ENCODE measurements around the gene CKM.

The CKM gene

DNA sequence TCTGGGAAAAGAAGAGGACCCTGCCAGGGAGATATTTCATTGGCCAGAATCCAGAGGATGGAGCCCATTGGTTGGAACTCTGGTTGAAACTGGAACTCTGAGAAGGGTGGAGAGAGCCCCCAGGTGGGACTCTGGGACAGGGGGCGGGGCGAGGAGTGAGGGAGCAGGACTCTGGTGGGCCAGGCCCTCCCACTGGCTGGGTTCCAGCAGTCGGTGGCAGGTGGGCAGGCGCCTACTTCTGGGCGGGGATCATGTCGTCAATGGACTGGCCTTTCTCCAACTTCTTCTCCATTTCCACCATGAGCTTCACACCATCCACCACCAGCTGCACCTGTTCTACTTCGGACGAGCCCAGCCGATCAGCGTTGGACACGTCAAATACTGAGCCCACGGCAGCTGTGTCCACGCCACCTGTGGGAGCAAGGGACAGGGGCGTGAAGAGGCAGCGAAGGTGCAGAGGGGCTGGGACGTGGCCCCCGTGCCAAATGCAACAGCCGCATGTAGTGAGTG is 16.1 kb downstream of the CKM start:
- Histone ChIP-seq H3K4me1 (ENCODE audit: control insufficient read depth in 5 of 5, insufficient read depth in 5 of 5, low read length in 5 of 5) (peaks cover 0 to 4% (median 0%) of the 10 kb centered on the region in 5 donors), H3K9me3 (ENCODE audit: control insufficient read depth in 5 of 5, low read length in 5 of 5) (peaks cover 0 to 5% (median 0%) of the 10 kb centered on the region in 5 donors), H3K36me3 (ENCODE audit: control insufficient read depth in 5 of 5, insufficient read depth in 5 of 5, low read length in 5 of 5) (peaks cover 0 to 14% (median 10%) of the 10 kb centered on the region in 5 donors), H3K27me3 (ENCODE audit: control insufficient read depth in 5 of 5, insufficient read depth in 4 of 5, low read length in 5 of 5) (peaks cover 0 to 6% (median under 1%) of the 10 kb centered on the region in 5 donors), H3K27ac (ENCODE audit: low read depth, low read length) (no peak overlapping the region), H3K9ac (ENCODE audit: low read length in 5 of 5) (no peak overlapping the region), H3K4me3 (ENCODE audit: low read depth in 1 of 5, low read length in 5 of 5) (no peak overlapping the region)

DNA sequence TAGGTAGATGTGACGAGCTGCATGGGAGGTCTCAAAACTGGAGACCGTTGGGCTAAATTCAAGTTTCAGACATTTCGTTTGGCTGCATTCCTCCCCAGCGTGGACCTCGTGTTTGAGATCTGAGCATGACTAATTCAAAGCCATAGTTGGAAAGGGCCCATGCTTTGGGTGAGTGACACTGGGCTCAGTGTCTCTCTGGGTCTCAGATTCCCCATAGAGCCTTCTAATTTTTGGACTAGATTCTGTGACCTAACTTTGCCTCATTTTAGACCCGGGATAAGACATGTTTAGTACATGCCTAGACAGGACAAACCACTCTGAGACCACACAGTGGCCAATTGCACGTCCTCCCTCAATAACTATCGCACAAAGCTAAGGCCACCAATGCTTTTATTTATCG is 16.6 kb downstream of the CKM start:
- Histone ChIP-seq H3K9me3 (ENCODE audit: control insufficient read depth in 5 of 5, low read length in 5 of 5) (peaks cover 0 to 5% (median 0%) of the 10 kb centered on the region in 5 donors), H3K27me3 (ENCODE audit: control insufficient read depth in 5 of 5, insufficient read depth in 4 of 5, low read length in 5 of 5) (peaks cover 0 to 6% (median 0%) of the 10 kb centered on the region in 5 donors), H3K36me3 (ENCODE audit: control insufficient read depth in 5 of 5, insufficient read depth in 5 of 5, low read length in 5 of 5) (peaks cover 0 to 15% (median 10%) of the 10 kb centered on the region in 5 donors), H3K9ac (ENCODE audit: low read length in 5 of 5) (no peak overlapping the region), H3K4me1 (ENCODE audit: control insufficient read depth in 5 of 5, insufficient read depth in 5 of 5, low read length in 5 of 5) (peaks cover 0 to 4% (median 0%) of the 10 kb centered on the region in 5 donors), H3K27ac (ENCODE audit: low read depth, low read length) (no peak overlapping the region), H3K4me3 (ENCODE audit: low read depth in 1 of 5, low read length in 5 of 5) (no peak overlapping the region)

DNA sequence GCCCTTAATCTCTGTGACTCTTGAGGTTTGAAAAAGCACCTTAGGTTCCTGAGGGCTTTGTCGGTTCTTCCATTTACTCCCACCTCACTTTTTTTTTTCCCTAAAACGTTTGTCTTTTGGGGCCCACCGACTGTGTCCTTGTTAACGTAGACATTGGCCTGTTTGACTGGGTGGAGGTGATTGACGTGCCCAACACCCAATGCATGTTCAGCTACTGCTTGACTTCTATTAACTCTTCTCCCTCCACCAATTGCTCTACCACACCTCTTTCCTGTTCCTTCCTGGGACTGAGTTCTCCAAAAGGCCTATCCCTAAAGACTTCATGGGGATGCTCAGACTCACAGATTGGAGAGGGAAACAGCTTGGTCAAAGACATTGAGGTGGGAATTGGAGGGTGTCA is 17.3 kb downstream of the CKM start:
- no peak overlapping the region for H3K4me3 ChIP-seq (ENCODE audit: low read depth in 1 of 5, low read length in 5 of 5)
- peaks cover 0 to 6% (median 0%) of the 10 kb centered on the region in 5 donors for H3K27me3 ChIP-seq (ENCODE audit: control insufficient read depth in 5 of 5, insufficient read depth in 4 of 5, low read length in 5 of 5)
- peaks cover 0 to 5% (median 0%) of the 10 kb centered on the region in 5 donors for H3K9me3 ChIP-seq (ENCODE audit: control insufficient read depth in 5 of 5, low read length in 5 of 5)
- peaks cover 0 to 4% (median 0%) of the 10 kb centered on the region in 5 donors for H3K4me1 ChIP-seq (ENCODE audit: control insufficient read depth in 5 of 5, insufficient read depth in 5 of 5, low read length in 5 of 5)
- H3K36me3 ChIP-seq (ENCODE audit: control insufficient read depth in 5 of 5, insufficient read depth in 5 of 5, low read length in 5 of 5), result peaks cover 0 to 21% (median 15%) of the 10 kb centered on the region in 5 donors
- H3K27ac ChIP-seq (ENCODE audit: low read depth, low read length), result no peak overlapping the region
- H3K9ac ChIP-seq (ENCODE audit: low read length in 5 of 5), result no peak overlapping the region

DNA sequence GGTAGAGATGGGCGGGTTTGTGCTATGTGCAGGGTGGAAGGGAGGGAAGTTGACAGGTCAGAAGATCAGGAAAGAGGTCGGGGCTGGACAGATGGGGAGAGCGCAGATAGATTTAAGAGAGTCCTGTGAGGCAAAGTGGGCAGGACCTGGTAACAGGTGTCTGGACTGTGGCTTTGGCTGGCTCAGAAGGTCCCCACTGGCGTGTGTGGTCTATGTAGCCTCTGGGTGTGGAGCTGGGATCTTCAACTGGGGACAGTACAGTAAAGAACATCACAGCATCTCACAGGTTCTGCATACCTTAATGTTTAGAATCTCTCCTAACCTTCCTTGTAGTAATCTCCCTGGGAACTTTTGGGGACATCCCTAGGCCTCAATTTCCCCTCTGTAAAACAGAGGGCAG is 17.7 kb downstream of the CKM start:
- Histone ChIP-seq H3K27ac (ENCODE audit: low read depth, low read length) (no peak overlapping the region), H3K27me3 (ENCODE audit: control insufficient read depth in 5 of 5, insufficient read depth in 4 of 5, low read length in 5 of 5) (peaks cover 0 to 6% (median 0%) of the 10 kb centered on the region in 5 donors), H3K4me3 (ENCODE audit: low read depth in 1 of 5, low read length in 5 of 5) (no peak overlapping the region), H3K9me3 (ENCODE audit: control insufficient read depth in 5 of 5, low read length in 5 of 5) (peaks cover 0 to 5% (median 0%) of the 10 kb centered on the region in 5 donors), H3K4me1 (ENCODE audit: control insufficient read depth in 5 of 5, insufficient read depth in 5 of 5, low read length in 5 of 5) (peaks cover 0 to 4% (median 0%) of the 10 kb centered on the region in 5 donors), H3K36me3 (ENCODE audit: control insufficient read depth in 5 of 5, insufficient read depth in 5 of 5, low read length in 5 of 5) (peaks cover 0 to 23% (median 15%) of the 10 kb centered on the region in 5 donors), H3K9ac (ENCODE audit: low read length in 5 of 5) (no peak overlapping the region)

DNA sequence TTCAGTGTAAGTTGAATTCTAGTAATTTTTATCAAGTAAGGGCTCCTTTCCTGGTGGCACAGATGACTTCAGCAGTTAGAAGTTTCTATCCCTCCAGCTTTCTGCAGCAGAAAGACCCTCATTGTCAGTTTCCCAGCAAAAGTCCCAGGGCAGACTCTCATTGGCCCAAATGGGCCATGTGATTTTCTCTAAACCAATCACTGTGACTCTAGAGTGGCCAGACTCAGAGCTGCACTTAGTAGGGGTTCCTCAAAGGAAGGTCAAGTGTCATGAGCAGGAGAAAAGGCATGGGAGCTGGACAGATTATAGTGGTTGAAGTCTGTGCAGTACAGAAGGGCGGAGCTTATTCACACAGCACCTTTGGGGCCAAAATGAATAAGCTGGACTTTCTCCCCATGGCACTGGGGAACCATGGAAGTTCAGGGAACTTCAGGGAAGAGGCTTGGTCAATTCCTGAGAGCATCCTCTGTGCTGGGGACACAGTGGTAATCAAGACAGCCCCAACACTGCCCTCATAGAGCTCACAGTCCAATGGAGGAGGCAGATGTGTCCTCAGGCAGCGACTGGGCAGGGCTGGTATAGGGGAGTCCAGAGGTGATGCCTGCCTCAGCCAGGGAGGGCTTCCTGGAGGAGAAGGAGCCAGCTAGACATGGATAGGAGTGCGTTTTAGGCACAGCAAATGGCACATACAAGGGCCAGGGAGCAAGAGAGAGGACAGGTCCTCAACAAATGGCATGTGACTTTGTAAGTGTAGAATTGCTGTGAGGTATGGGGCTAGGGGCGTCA is 18.3 kb downstream of the CKM start:
- Histone ChIP-seq H3K27ac (ENCODE audit: low read depth, low read length) (no peak overlapping the region), H3K27me3 (ENCODE audit: control insufficient read depth in 5 of 5, insufficient read depth in 4 of 5, low read length in 5 of 5) (peaks cover 0 to 6% (median 0%) of the 10 kb centered on the region in 5 donors), H3K9me3 (ENCODE audit: control insufficient read depth in 5 of 5, low read length in 5 of 5) (peaks cover 0 to 5% (median 0%) of the 10 kb centered on the region in 5 donors), H3K9ac (ENCODE audit: low read length in 5 of 5) (no peak overlapping the region), H3K4me3 (ENCODE audit: low read depth in 1 of 5, low read length in 5 of 5) (no peak overlapping the region), H3K36me3 (ENCODE audit: control insufficient read depth in 5 of 5, insufficient read depth in 5 of 5, low read length in 5 of 5) (peaks cover 0 to 30% (median 20%) of the 10 kb centered on the region in 5 donors), H3K4me1 (ENCODE audit: control insufficient read depth in 5 of 5, insufficient read depth in 5 of 5, low read length in 5 of 5) (peaks cover 0 to 4% (median 0%) of the 10 kb centered on the region in 5 donors)

DNA sequence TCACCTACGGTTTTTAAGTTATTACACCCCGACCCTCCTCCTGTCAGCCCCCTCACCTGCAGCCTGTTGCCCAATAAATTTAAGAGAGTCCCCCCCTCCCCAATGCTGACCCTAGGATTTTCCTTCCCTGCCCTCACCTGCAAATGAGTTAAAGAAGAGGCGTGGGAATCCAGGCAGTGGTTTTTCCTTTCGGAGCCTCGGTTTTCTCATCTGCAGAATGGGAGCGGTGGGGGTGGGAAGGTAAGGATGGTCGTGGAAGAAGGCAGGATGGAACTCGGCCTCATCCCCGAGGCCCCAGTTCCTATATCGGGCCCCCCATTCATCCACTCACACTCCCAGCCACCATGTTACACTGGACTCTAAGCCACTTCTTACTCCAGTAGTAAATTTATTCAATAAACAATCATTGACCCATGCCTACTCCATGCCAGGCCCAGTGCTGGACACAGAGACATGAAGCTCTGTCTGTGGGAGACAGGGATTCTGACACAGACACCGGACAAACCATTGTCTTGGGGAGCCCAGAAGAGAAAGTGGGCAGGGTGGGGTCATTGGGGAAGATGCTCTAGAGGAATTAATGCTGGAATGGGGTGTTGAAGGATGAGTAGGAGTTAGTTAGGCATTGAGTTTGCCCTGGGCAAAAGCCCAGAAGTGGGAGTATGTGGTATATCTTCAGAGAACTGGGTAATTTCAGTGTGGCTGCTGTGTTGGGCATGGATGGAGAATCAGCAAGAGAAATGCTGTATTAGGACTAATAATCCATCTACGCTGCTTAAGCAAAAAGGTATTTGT is 19.2 kb downstream of the CKM start:
- H3K27ac ChIP-seq (ENCODE audit: low read depth, low read length), result no peak overlapping the region
- peaks cover 0 to 37% (median 26%) of the 10 kb centered on the region in 5 donors for H3K36me3 ChIP-seq (ENCODE audit: control insufficient read depth in 5 of 5, insufficient read depth in 5 of 5, low read length in 5 of 5)
- peaks cover 0 to 4% (median 0%) of the 10 kb centered on the region in 5 donors for H3K4me1 ChIP-seq (ENCODE audit: control insufficient read depth in 5 of 5, insufficient read depth in 5 of 5, low read length in 5 of 5)
- H3K27me3 ChIP-seq (ENCODE audit: control insufficient read depth in 5 of 5, insufficient read depth in 4 of 5, low read length in 5 of 5), result peaks cover 0 to 5% (median 0%) of the 10 kb centered on the region in 5 donors
- peaks cover 0 to 5% (median 0%) of the 10 kb centered on the region in 5 donors for H3K9me3 ChIP-seq (ENCODE audit: control insufficient read depth in 5 of 5, low read length in 5 of 5)
- H3K4me3 ChIP-seq (ENCODE audit: low read depth in 1 of 5, low read length in 5 of 5), result no peak overlapping the region
- no peak overlapping the region for H3K9ac ChIP-seq (ENCODE audit: low read length in 5 of 5)

DNA sequence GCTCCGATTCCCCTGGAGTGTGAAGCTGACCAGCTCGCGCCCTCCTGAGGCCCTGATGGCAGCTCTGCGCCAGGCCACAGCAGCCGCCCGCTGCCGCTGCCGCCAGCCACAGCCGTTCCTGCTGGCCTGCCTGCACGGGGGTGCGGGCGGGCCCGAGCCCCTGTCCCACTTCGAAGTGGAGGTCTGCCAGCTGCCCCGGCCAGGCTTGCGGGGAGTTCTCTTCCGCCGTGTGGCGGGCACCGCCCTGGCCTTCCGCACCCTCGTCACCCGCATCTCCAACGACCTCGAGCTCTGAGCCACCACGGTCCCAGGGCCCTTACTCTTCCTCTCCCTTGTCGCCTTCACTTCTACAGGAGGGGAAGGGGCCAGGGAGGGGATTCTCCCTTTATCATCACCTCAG is 20.3 kb downstream of the CKM start:
- Histone ChIP-seq H3K4me3 (ENCODE audit: low read depth in 1 of 5, low read length in 5 of 5) (no peak overlapping the region), H3K9ac (ENCODE audit: low read length in 5 of 5) (no peak overlapping the region), H3K27ac (ENCODE audit: low read depth, low read length) (no peak overlapping the region), H3K9me3 (ENCODE audit: control insufficient read depth in 5 of 5, low read length in 5 of 5) (peaks cover 0 to 5% (median 0%) of the 10 kb centered on the region in 5 donors), H3K36me3 (ENCODE audit: control insufficient read depth in 5 of 5, insufficient read depth in 5 of 5, low read length in 5 of 5) (peaks cover 0 to 45% (median 33%) of the 10 kb centered on the region in 5 donors), H3K27me3 (ENCODE audit: control insufficient read depth in 5 of 5, insufficient read depth in 4 of 5, low read length in 5 of 5) (peaks cover 0 to 3% (median 0%) of the 10 kb centered on the region in 5 donors), H3K4me1 (ENCODE audit: control insufficient read depth in 5 of 5, insufficient read depth in 5 of 5, low read length in 5 of 5) (peaks cover 0 to 4% (median 0%) of the 10 kb centered on the region in 5 donors)

DNA sequence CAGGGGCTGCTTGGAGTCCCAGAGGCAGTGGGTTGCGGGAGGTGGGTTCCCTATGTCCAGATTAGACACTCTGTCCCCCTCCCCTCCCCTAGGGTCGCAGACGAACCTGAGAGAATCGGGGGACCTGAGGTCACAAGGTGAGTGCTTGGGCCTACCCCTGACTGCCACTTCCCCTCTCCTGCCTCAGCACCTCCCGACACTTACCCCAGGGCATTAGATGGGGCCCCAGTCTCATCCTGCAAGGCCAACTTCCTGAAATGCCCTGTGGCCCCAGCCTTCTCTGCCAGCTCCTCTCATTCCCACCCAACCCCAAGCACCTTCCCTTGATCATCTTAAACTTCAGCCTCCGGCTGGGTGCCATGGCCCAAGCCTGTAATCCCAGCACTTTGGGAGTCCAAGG is 23.0 kb downstream of the CKM start:
- Histone ChIP-seq H3K36me3 (ENCODE audit: control insufficient read depth in 5 of 5, insufficient read depth in 5 of 5, low read length in 5 of 5) (peaks cover 2 to 65% (median 40%) of the 10 kb centered on the region in 5 donors), H3K27ac (ENCODE audit: low read depth, low read length) (no peak overlapping the region), H3K27me3 (ENCODE audit: control insufficient read depth in 5 of 5, insufficient read depth in 4 of 5, low read length in 5 of 5) (no peaks in the 10 kb centered on the region), H3K9me3 (ENCODE audit: control insufficient read depth in 5 of 5, low read length in 5 of 5) (peaks cover 0 to 5% (median 0%) of the 10 kb centered on the region in 5 donors), H3K4me3 (ENCODE audit: low read depth in 1 of 5, low read length in 5 of 5) (no peak overlapping the region), H3K9ac (ENCODE audit: low read length in 5 of 5) (no peak overlapping the region), H3K4me1 (ENCODE audit: control insufficient read depth in 5 of 5, insufficient read depth in 5 of 5, low read length in 5 of 5) (peaks cover 0 to 2% (median 0%) of the 10 kb centered on the region in 5 donors)

DNA sequence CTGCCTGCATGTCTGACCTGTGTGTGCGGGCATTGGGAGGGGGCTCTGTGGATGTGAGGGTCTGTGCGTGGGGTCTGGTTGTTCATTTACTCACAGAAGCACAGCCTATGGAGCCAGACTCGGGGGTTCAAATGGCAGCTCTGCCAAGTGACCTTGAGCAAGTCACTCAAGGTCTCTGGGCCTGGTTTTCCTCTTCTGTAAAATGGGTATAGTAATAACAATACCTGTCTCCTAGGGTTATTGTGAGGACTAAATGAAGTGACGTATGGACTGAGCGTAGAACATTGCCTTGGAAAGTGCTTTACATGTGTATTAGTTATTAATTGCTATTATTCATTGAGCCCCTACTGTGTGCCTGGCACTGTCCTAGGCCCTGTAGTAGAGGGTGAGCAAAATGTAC is 24.4 kb downstream of the CKM start:
- Histone ChIP-seq H3K4me1 (ENCODE audit: control insufficient read depth in 5 of 5, insufficient read depth in 5 of 5, low read length in 5 of 5) (peaks cover 0 to 8% (median 0%) of the 10 kb centered on the region in 5 donors), H3K27ac (ENCODE audit: low read depth, low read length) (no peak overlapping the region), H3K27me3 (ENCODE audit: control insufficient read depth in 5 of 5, insufficient read depth in 4 of 5, low read length in 5 of 5) (no peaks in the 10 kb centered on the region), H3K36me3 (ENCODE audit: control insufficient read depth in 5 of 5, insufficient read depth in 5 of 5, low read length in 5 of 5) (peaks cover 2 to 76% (median 47%) of the 10 kb centered on the region in 5 donors), H3K9me3 (ENCODE audit: control insufficient read depth in 5 of 5, low read length in 5 of 5) (peaks cover 0 to 3% (median 0%) of the 10 kb centered on the region in 5 donors), H3K9ac (ENCODE audit: low read length in 5 of 5) (no peak overlapping the region), H3K4me3 (ENCODE audit: low read depth in 1 of 5, low read length in 5 of 5) (no peak overlapping the region)

All from subcutaneous abdominal adipose tissue (tissue), 5 donors.